HG03439 (cell line): ENCODE results near the gene MID1.

ENCODE experiments used
- ATAC-seq: cut with Tn5 transposase; IDR thresholded peaks from one replicate; pipeline ENCODE4 v1.9.1; 2021; ENCODE audit warnings: mild to moderate bottlenecking, moderate library complexity; ENCODE audit not compliant: unreplicated experiment

The MID1 gene

DNA sequence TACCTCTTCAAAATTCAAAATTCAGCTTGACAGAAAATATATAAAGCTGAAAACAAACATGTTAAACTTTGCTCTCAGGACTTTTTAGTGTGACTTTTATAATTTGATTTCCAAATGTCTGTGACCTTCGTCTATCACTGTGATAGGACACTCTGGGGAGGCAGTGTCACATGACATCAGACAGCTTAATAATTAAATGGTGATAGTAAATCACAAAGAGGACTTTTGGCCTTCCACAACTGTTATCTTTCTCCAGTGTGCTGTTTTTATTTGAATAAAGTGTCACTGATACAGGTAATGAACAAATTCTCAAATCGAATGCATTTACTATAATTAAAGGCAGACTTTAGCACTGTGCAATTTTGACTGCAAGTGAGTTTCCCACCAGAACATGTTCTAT lies 83.1 kb downstream of the MID1 start:
- ATAC-seq: no peak

DNA sequence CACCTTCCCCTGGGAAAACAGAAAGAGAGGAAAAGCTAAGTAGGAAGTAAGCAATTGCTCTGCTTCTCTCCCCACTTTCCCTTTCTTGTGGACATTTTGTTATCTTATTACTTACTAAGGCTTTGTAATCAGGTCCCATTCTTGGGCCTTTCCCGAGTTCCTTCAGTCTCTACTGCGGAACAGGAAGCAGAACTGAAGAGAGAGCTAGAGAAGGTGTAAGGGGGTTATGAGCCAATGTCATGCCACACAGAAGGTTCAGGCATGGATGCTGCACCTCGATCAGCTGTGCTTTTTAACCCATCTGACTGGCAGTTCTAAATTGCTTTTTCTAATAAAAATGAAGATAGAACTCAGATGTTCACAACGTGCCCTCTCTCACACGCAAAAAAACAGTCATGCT lies 83.6 kb downstream of the MID1 start:
- no peak for ATAC-seq

DNA sequence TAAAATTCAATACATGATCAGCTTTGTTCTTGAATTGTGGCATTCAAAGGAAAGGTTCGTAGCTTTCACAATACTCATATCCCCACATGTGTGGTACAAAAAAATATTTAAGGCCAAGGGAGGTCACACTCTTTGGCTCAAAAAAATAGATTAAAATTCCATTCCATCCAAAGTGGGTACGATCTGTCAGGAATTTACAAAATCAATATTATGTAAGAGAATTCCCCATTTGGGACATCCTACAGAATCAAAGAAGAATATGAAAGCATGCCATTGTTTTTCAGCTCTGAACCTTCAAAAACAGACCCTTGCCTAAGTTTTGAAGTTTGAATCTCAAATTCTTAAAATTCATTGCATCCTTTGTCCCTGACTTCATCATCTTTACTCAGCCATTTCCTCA lies 85.8 kb downstream of the MID1 start:
- ATAC-seq: no peak

DNA sequence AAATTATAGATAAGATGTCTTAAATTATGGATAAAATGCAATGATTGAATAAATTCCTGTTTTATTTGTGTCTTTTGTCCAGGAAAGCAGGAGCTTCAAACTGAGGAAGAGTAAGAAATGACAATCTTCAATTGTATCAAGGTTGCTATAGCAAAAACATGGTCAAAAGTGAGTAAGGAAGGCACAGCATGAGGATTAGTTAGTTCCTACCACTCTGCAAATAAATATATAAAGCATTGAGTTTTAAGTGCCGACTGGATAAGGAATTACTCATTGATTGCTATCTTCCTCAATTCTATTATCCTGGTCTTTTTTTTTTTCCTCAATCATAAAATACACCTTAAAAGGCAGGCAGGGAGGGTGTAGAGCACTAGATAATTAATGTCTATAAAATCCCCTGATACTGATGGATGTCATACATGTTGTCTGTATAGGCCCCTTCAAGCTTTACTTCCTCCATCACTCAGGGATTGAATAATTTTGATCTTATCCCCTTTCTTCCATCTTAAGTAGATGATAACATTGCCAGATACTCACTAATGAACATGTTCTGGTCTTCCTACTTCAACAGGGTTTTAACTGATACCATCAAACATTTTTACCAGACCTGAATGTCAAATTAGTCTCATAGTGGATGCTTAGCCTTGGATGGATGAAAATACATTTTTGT lies 86.6 kb downstream of the MID1 start:
- no peak for ATAC-seq

DNA sequence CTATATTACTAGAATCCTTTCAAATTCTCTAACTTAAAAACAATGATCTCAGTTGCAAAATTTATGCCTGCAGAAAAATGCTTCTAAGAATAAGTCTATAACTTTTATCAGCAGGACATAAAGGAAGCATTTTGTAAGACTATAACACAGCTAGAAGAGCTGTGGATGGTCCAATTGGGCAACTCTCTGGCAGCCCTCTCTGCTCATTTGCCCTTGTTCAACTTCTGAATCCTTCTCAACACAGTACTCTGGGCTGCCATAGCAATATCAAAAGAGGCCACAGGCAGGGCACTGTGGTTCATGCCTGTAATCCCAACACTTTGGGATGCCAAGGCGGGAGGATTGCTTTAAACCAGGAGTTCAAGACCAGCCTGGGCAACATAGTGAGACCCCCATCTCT lies 88.5 kb downstream of the MID1 start:
- no peak for ATAC-seq

DNA sequence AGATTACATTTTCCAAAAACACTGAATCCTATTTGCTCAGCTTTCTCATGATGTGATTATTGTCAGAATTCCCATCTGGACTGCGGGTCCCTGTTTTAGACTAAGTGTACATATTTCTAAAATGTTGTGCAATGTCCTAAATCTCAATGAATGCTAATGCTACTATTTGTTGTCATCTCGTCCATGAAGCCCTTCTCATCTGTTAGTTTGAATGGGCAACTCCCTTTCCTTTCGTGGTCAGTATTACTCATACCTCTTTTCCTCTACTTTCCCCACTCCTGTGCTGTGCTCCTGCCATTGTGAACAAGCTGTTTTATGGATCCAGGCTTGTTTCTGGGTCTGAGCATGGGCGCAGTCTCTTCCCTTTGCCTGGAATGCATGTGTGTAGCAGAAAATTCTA lies 91.0 kb downstream of the MID1 start:
- no peak for ATAC-seq

DNA sequence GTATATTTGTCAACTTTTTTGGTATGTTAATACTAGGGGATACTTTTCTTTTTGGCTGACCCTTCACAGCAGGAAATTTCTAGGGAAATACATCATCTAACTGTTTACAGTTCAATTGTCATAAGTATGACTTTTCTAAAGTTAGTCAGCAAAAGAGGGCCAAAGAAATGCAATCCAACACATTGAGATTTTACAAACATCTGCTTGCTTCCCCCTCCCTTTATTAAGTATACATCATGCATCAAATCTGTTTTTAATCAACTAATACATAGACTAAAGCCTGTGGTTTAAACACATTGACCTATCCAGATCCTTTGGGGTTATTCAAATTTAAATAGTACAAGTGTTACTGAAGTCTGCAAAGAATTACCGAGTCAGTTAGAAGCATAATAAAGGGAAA lies 93.9 kb downstream of the MID1 start:
- no peak for ATAC-seq

DNA sequence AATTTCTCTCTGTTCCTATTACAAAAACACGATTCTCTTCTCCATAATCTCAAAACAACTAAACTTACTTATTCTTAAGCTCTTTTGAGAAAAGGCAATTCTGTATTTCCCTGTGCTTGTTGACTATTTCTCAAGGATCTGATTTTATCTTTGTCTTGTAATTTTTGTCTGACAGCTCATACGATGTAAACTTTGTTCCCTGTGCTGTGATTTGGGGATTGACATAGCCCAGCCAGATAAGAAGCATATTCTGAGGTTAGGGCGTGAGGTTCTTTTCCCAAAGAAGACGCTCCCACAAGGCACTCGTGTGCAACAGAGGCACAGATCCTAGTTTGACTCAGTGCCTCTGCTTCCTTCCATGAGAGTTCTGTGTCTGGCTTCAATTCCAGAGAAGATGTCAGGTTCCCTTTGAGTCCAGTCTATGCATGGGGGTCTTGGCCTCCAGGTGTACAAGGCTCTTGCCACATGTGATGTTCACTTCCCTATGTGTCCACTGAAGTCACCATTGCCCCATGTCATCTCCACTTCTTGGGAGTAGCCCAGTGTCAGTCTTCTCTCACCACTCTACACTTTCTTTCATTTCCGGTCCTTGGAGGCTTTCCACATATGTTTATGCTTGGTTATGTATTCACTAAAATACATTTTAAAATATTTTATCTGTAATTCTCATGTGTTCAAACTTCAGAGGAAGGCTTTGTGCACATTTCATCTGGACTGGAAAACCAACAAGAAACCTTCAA lies 94.8 kb downstream of the MID1 start:
- ATAC-seq: no peak

DNA sequence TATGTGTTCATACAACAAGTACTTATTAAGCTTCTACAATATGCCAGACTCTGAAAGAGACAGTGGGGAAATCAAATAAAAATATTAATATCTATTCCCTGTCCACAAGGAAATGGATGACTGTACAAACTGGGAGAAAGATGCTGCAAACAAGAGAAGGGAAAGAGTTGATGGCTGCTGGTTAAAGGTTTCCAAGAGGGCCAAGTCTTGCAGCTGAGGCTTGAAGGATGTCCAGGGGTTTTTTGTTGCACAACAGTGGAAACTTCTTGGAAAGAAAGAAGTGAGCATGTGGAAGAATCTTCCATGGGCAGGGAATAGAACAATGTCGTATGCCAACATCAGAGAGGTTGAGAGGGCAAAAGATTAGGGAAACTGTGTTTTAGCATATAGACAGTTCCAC lies 95.8 kb downstream of the MID1 start:
- no peak for ATAC-seq

DNA sequence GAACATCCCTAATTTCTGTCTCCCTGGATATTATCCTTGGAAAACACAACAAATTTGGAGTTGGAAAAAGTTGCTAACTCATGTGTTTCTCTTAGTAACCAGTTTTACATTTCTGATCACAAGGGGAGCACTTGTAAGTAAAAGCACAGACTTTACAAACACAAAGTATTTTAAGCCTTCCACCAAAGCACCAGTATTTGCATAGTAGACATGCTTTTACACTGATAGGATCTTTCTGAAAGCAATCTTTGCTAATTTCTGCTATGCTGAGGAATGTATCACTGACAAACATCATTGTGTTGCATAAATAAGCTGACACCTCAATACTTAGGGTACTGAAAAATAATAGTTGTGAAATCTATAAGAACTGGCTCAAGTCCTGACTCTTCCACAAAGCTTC lies 100.6 kb downstream of the MID1 start:
- no peak for ATAC-seq

DNA sequence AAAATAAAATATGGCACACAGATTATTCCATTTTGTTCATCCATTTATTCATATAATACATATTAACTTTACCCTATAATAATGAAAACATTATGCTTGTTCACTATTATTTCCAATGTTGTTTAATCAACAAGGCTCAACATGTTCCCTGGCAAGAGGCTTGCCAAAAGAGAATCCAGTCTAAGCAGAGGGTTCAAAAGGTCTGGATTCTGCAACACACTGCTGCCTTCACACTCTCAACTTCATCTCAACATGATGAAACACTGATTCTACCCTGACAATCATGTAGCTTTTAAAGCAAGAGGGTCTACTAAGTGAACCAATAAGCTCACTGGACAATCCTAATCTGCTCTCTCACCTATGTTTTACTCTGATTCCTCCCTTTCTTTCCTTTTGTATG lies 101.1 kb downstream of the MID1 start:
- ATAC-seq: no peak

DNA sequence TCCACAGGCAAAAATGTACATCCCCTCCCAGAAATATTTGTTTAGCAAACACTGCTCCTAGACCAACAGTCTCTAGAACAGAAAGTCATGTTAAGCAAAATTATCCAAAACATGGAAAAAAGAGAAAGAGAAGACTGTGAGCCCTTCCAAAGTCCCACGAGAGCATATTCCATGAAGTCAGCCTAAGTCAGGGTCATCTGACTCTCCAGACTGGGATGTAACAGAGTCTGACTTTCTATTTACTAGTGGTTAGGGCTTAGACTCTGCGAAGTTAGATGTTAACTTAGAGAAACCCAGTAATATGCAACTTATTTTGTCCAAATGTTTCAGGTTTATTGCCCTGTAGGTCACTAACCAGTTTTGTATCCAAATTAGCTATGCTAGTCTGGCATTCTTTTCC lies 102.3 kb downstream of the MID1 start:
- ATAC-seq: no peak

DNA sequence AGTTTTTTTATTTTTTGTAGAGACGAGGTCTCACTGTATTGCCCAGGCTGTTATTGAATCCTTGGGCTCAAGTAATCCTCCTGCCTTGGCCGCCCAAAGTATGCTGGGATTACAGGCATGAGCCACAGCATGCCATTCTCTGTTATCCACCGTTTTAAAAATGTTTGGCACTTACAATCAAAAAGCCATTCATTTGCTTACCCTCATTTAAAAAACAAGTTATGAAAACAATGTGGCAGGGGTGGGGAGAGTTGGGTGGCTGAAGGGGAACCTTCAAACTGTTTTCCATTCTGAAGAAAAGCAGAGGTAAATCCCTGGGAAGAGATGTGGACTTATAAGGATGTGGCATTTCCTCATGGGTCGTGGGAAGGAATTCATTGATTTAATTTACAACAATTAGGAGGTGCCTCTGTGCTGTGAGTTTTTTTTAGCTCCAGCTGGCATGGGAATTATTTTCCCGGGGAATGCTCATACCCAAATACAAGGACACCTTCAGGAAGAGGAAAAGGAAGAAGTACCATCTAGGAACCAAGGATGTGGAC lies 103.5 kb downstream of the MID1 start:
- ATAC-seq: no peak

DNA sequence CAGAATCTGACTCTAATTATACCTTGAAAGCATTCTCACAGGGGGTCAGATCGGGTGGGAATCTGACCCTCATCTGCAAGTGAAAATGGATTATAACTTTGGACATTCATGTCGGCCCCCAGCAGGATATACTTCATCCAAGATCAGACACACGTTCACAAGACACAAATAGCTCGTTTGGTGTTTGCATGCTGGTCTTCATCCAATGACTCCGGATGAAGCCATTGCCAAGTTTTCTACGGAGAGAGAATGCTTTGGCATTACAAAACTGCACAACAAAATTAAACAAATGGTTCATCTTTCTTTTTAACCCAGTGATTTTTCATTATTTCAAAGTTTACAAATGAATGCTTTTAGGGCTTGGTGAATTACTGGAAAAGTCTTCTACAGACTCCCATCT lies 105.5 kb downstream of the MID1 start:
- no peak for ATAC-seq

DNA sequence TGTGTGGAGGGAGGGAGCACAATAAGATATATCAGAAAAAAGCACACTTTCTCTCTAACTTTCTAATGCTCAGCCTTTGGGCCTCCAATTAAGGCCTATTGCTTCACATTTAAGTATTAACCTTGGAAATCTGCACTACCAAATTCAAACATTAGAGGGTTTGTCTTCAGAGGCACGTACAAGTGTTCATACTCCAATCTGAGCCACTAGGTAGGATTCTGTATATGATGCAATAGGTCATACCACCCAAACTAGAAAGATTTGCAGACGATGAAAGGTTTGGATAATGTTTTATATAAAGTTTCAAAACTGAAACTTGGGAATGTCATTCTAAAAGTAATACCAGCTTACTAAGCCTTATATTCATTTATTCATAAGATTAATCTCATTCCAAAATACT lies 106.4 kb downstream of the MID1 start:
- ATAC-seq: no peak

DNA sequence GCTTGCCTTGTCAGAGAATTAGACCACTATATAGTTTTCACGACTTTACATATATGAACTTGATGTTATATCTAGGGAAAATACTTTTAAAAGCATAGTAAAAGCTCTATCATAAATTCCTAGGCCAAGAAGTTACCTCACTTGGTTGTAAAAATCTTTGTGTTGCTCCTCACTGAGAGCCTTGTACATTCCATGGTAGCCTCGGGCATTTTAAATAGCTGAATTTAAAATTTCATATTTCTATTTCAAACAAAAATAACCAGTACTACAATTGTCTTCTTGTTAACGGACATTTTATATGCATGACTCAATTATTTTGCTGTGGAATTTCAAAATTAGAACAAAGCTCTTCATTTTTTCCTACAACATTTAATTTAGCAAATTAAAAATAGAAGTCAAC lies 107.6 kb downstream of the MID1 start:
- no peak for ATAC-seq

DNA sequence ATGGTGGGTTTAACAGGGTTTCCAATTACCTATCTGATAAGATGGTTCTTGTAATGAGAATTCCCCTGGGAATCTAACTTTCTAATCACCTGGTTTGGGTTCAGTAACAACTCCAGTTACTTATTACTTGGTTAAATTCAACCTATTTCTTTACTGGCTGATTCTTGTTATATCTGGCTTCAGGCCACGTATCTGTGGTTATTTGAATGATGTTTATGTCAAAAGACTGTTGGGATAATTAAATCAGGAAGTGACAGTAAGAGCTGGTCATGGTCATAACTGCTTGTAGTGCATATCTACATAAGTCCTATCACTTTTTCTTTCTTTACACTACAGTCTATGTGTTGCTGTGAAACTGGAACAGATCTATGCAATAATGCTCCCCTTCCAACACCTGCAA lies 108.1 kb downstream of the MID1 start:
- ATAC-seq: no peak

DNA sequence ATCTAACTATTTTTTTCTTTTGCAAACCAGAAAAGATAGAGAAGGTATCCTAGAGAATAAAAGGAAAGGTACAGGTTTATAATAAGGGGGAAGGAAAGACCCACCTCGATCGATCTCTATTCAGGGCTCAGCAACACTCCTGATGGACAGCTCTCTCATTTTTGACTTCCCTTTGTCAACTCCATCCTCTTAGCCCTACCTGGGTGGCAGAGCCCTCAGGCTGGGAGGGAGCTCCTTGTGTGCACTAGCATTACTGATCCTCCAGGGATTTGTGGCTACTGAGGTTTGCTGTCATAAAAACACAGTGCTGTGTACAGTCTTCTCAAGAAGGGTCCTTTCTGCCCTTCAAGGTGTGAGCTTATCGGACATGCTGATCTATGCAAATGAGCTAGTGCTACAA lies 111.0 kb downstream of the MID1 start:
- no peak for ATAC-seq

DNA sequence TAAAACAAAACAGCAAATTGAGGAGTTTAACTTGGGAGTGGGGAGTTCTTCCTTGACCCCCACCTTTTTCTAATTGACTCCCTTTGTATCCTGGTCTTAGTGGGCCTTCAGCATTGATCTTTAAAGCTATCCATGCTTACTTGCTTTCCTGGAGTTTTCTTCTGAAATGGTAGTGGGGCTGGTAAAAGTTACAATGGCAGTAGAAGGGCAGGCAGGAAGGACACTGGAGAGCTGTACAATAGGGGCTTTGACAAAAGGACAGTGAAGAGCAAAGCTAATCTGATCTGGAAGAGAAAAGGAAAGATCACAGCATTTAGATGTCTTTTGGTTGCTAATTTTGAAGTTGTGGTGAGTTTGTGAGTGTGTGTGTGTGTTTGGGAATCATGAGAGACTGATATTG lies 111.5 kb downstream of the MID1 start:
- no peak for ATAC-seq

DNA sequence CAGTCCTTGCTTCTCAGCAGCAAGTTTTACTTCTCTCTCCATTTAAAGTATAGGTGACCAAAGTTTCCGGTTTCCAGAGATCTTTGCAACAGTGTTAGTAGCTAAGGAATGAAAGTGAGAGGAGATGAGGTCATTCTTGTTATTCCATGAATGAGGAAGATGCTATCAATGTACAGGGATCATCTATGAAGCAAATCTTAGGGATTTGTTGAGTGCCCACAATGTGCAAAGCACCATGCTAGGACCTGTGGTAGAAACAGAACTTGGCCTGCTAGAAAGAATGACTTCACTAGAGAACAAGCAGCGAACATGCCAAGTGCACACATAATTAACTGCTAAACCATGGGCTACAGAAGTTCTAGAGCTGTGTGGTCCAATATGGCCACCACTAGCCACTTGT lies 112.5 kb downstream of the MID1 start:
- ATAC-seq: no peak

DNA sequence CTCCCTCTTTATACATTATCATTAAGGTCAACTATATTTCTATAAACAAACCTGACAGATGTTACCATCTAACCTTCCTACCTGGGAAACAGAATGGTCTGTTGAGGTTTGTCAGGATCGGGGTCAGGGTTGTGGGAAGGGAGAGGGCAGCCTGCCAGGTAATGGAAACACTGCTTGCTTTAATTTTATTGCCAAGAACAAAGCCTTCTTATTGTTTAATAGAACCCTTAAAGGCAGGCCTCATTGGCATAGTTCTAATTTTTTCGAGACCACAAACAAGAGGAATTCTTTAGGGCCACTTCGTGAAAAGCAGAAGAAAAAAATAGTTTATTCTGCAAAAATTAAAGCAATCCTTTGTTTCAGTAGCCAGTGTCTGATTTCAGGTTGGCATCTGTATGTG lies 113.2 kb downstream of the MID1 start:
- ATAC-seq: no peak

DNA sequence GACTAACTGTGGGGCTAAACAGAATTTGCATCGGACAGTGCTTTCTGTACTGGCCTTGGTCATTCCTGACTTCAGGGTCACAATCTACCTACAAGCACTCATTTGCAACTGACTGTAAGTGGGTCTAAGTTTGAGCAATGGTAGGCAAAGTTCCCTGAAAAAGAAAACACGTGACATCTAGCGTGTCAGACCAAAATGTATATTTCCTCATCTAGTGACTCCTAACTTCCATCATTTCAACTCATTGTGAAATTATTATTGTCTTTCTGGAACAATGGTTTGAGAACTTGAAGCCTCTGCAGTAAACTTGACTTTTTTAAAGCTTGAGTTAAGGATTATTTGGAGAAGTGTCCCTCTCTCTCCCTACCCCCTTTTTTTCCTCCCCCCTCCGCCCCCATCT lies 113.6 kb downstream of the MID1 start:
- ATAC-seq: no peak

DNA sequence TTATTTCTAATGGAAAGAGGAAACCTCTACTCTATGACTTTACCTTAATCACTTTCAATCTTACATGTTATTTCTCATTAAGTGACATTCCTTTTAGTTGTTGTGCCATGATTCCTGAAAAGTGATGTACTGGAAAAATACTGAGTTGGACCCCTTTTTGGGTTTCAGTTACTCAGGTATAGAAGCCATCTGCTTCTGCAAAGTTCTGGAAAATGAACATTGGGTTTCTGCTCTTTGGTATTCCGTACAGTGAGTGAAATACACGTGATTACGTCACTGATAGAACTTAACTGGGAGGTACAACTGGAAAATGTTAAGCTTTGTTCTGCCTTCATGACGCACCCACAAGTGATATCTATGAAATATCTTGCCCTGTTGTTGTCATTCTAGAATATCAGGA lies 114.7 kb downstream of the MID1 start:
- no peak for ATAC-seq
